ENCODE results near the gene SLC35A1.

SLC35A1 gene

GRCh38 chr6:87444362-87444761 lies 28.4 kb upstream of the SLC35A1 start:
- no peak for DNase-seq (ENCODE audit: extremely low read depth, low read depth)
- no peak overlapping the region for H3K4me3 ChIP-seq (replicated peaks; ENCODE audit: low read depth, low read length)

GRCh38 chr6:87465051-87465450 lies 7.7 kb upstream of the SLC35A1 start:
- DNase-seq (ENCODE audit: extremely low read depth, low read depth) = no peak
- TF ChIP-seq CTCF (IDR thresholded peaks at IDR 0.05; ENCODE audit: low read depth, low read length, missing control alignments) = no peak
- H3K4me3 ChIP-seq (replicated peaks; ENCODE audit: low read depth, low read length) = no peak overlapping the region

More at GRCh38 chr6:87444362-87444761, 28.4 kb upstream of the SLC35A1 start:
- no peak for TF ChIP-seq CTCF (IDR thresholded peaks at IDR 0.05; ENCODE audit: low read depth, low read length, missing control alignments)

GRCh38 chr6:87473419-87473903 lies 687 bp downstream of the SLC35A1 start:
- peak; percentile 12 for DNase-seq (ENCODE audit: extremely low read depth, low read depth)
- H3K4me3 ChIP-seq (replicated peaks; ENCODE audit: low read depth, low read length) = peak overlapping the region; percentile 78
- no peak for TF ChIP-seq CTCF (IDR thresholded peaks at IDR 0.05; ENCODE audit: low read depth, low read length, missing control alignments)

GRCh38 chr6:87481931-87482330 lies 9.2 kb downstream of the SLC35A1 start:
- no peak for DNase-seq (ENCODE audit: extremely low read depth, low read depth)
- H3K4me3 ChIP-seq (replicated peaks; ENCODE audit: low read depth, low read length) = no peak overlapping the region
- TF ChIP-seq CTCF (IDR thresholded peaks at IDR 0.05; ENCODE audit: low read depth, low read length, missing control alignments) = no peak

GRCh38 chr6:87482366-87482765 lies 9.6 kb downstream of the SLC35A1 start:
- TF ChIP-seq CTCF (IDR thresholded peaks at IDR 0.05; ENCODE audit: low read depth, low read length, missing control alignments) = no peak
- no peak overlapping the region for H3K4me3 ChIP-seq (replicated peaks; ENCODE audit: low read depth, low read length)
- DNase-seq (ENCODE audit: extremely low read depth, low read depth) = no peak

- no peak overlapping the region for H3K4me3 ChIP-seq (replicated peaks; ENCODE audit: low read depth, low read length)
- DNase-seq (ENCODE audit: extremely low read depth, low read depth) = peak; percentile 46
- TF ChIP-seq CTCF (IDR thresholded peaks at IDR 0.05; ENCODE audit: low read depth, low read length, missing control alignments) = peak; percentile 39
Observed at GRCh38 chr6:87483929-87484328, 11.2 kb downstream of the SLC35A1 start.

- no peak overlapping the region for H3K4me3 ChIP-seq (replicated peaks; ENCODE audit: low read depth, low read length)
- no peak for TF ChIP-seq CTCF (IDR thresholded peaks at IDR 0.05; ENCODE audit: low read depth, low read length, missing control alignments)
- DNase-seq (ENCODE audit: extremely low read depth, low read depth) = no peak
Observed at GRCh38 chr6:87484491-87484890, 11.7 kb downstream of the SLC35A1 start.

Data from HFF-Myc (cell line).